Loucy (cell line): ENCODE measurements around the gene CACHD1.

Experiments used
- CTCF ChIP-seq: fragments of 200-600 bp; sonication (generic); conservative IDR thresholded peaks from 2 replicates; pipeline ENCODE4 v1.5.1; 2014; ENCODE audit warnings: mild to moderate bottlenecking, antibody characterized with exemption, low read length
- EZH2phosphoT487 ChIP-seq: fragments of 200-600 bp; IDR thresholded peaks from 2 replicates; pipeline ENCODE4 v1.6.1; 2018; ENCODE audit warnings: antibody characterized with exemption, mild to moderate bottlenecking, moderate library complexity, borderline replicate concordance

DNA sequence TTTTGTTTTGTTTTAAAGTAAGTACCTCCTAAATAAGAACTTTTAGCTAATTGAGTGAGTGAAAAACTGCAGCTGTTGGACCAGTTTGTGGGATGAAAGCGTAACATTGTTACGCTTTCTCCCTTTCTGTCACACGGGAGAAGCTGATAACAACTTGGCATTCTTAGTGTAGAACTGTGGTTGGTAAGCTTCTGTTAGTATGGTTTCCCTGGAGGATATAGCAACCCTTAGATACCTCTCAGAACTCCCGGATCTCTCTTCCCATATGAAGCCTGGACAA, 98.2 kb downstream of the CACHD1 start:
- no peak for TF ChIP-seq CTCF
- TF ChIP-seq EZH2phosphoT487, result no peak
